ENCODE measurements around the gene HEPACAM. TPM values are rescaled to one million over a fixed set of nuclear protein-coding genes. Genes with fewer than 3 reads are reported as not detected.

The HEPACAM gene
- total and polyA plus RNA-seq, 2 donors from 2014 or later, result 0.30 TPM; not detected in 1

DNA sequence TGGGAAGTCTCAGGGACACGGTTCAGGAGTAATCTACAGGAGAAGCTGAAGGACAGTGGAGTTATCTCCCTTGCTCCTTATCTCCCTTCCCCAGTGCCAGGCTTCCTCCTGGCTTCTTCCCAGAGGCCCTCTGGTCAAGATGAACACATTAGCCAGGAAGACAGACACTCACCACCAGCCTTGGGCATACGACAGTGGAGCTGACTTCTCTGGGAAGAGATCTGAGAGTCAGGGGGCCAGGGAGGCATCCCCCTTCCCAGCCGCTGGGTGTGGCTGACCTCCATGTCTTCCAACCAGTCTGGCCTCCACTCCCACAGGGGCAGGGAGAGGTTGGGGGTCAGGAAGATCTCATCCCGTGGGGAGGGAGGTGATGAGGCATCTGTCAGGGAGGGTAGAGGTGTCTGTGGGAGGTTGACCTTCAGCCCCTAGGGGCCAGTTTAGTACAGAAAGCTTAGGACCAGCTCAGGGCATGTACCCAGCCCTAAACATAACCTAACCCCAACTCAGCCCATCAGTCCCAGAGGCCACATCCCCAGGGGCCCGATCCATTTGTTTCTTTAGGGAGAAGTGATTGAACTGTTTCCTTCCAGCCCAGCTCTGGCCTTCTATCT lies 50.9 kb downstream of the HEPACAM start:
- no peak for FAIRE-seq
- Histone ChIP-seq H3K27me3 (ENCODE audit: control insufficient read depth, insufficient read depth, low read length) (no peaks in the 10 kb centered on the region), H3K36me3 (ENCODE audit: control insufficient read depth in 2 of 3, insufficient read depth in 3 of 3, low read length in 3 of 3) (no peaks in the 10 kb centered on the region), H3K27ac (ENCODE audit: low read depth in 2 of 2, low read length in 2 of 2) (no peak overlapping the region), H3K9ac (ENCODE audit: low read length in 3 of 3) (no peak overlapping the region), H3K9me3 (ENCODE audit: control insufficient read depth in 2 of 3, insufficient read depth in 1 of 3, low read length in 3 of 3) (no peaks in the 10 kb centered on the region), H3K4me1 (ENCODE audit: control insufficient read depth in 2 of 3, insufficient read depth in 2 of 3, low read depth in 1 of 3, low read length in 3 of 3) (peaks cover 0 to 14% (median 0%) of the 10 kb centered on the region in 3 donors), H3K4me3 (ENCODE audit: low read length in 3 of 3) (no peak overlapping the region)
- no peak for DNase-seq
- TF ChIP-seq, protein P1, sequence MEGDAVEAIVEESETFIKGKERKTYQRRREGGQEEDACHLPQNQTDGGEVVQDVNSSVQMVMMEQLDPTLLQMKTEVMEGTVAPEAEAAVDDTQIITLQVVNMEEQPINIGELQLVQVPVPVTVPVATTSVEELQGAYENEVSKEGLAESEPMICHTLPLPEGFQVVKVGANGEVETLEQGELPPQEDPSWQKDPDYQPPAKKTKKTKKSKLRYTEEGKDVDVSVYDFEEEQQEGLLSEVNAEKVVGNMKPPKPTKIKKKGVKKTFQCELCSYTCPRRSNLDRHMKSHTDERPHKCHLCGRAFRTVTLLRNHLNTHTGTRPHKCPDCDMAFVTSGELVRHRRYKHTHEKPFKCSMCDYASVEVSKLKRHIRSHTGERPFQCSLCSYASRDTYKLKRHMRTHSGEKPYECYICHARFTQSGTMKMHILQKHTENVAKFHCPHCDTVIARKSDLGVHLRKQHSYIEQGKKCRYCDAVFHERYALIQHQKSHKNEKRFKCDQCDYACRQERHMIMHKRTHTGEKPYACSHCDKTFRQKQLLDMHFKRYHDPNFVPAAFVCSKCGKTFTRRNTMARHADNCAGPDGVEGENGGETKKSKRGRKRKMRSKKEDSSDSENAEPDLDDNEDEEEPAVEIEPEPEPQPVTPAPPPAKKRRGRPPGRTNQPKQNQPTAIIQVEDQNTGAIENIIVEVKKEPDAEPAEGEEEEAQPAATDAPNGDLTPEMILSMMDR (IDR thresholded peaks at IDR 0.05; ENCODE audit: borderline replicate concordance, extremely low read depth, insufficient read depth), result no peak
- intact Hi-C loops (cut with DNase I), result no loop called here

DNA sequence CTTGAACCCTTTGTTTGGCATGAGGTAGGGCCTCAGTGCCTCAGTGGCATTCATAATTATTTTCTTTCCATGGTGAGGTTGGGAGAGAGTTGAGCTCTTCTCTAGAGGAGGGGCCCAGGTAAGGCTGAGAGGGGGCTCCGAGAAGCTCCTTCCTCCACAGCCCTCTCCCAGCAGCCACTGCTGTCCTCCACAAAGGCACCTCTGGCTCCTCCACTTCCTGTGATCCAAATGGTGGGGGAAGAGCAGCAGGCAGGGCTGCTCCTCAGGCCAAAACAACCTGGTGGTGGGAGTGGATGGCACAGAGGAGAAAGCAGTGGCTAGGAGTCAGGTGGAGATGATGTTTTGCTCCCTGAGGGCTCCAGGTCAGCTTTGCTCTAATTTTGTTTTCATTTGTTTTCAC lies 51.5 kb downstream of the HEPACAM start:
- DNase-seq (no peak), FAIRE-seq (no peak)
- no peaks in the 10 kb centered on the region for H3K36me3 ChIP-seq (ENCODE audit: control insufficient read depth in 2 of 3, insufficient read depth in 3 of 3, low read length in 3 of 3)
- no peak overlapping the region for H3K27ac ChIP-seq (ENCODE audit: low read depth in 2 of 2, low read length in 2 of 2)
- H3K4me3 ChIP-seq (ENCODE audit: low read length in 3 of 3), result no peak overlapping the region
- no peaks in the 10 kb centered on the region for H3K9me3 ChIP-seq (ENCODE audit: control insufficient read depth in 2 of 3, insufficient read depth in 1 of 3, low read length in 3 of 3)
- TF ChIP-seq, protein P1 (IDR thresholded peaks at IDR 0.05; ENCODE audit: borderline replicate concordance, extremely low read depth, insufficient read depth), result no peak
- peaks cover 0 to 10% (median 0%) of the 10 kb centered on the region in 3 donors for H3K4me1 ChIP-seq (ENCODE audit: control insufficient read depth in 2 of 3, insufficient read depth in 2 of 3, low read depth in 1 of 3, low read length in 3 of 3)
- H3K27me3 ChIP-seq (ENCODE audit: control insufficient read depth, insufficient read depth, low read length), result no peaks in the 10 kb centered on the region
- intact Hi-C loops (cut with DNase I), result no loop called here
- no peak overlapping the region for H3K9ac ChIP-seq (ENCODE audit: low read length in 3 of 3)

DNA sequence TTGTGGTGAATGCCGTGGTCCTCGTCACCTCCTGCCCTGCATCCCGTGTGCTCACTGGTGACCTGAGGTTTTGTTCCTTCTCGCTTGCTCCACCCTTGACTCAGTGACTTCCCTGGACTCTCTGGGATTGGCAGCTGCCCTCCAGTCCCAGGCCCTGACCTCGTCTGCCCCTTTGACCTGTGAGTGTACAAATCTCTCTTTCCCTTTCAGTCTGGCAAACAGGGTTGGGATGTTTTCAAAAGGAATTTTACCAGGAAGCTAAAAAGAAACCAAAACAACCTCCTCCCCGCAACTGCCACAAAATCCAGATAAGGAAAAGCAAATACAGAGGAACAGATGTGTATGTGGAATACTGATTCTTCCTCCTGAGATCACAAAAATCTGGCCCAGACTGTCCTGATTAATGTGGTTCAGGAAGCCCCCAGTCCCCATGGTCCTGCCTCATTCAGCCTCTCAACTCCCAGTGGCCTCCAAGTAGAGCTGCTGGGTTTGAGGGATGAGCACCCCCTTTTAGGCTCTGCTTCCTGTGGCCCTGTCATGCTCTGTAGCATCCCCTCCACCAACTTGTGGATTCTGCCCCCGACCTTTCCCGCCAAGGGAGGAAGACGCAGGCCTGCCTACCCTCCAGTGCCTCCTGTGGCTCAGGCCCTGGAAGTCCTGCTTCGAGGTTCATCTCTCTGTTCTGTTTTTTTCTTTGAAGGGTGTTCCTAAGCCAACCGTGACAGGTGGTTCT lies 53.3 kb downstream of the HEPACAM start:
- DNase-seq (peak in 1 of 5 donors; percentile 31), FAIRE-seq (no peak)
- H3K4me1 ChIP-seq (ENCODE audit: control insufficient read depth in 2 of 3, insufficient read depth in 2 of 3, low read depth in 1 of 3, low read length in 3 of 3), result peaks cover 0 to 6% (median 1%) of the 10 kb centered on the region in 3 donors
- TF ChIP-seq, protein P1 (IDR thresholded peaks at IDR 0.05; ENCODE audit: borderline replicate concordance, extremely low read depth, insufficient read depth), result no peak
- intact Hi-C loops (cut with DNase I), result no loop called here
- no peaks in the 10 kb centered on the region for H3K27me3 ChIP-seq (ENCODE audit: control insufficient read depth, insufficient read depth, low read length)
- H3K36me3 ChIP-seq (ENCODE audit: control insufficient read depth in 2 of 3, insufficient read depth in 3 of 3, low read length in 3 of 3), result no peaks in the 10 kb centered on the region
- no peak overlapping the region for H3K4me3 ChIP-seq (ENCODE audit: low read length in 3 of 3)
- peak overlapping the region in 1 of 2 donors; percentile 24 for H3K27ac ChIP-seq (ENCODE audit: low read depth in 2 of 2, low read length in 2 of 2)
- H3K9ac ChIP-seq (ENCODE audit: low read length in 3 of 3), result no peak overlapping the region
- no peaks in the 10 kb centered on the region for H3K9me3 ChIP-seq (ENCODE audit: control insufficient read depth in 2 of 3, insufficient read depth in 1 of 3, low read length in 3 of 3)

Measured in kidney (tissue), 14 donors.